ENCODE results near the gene WDFY4.

DNA sequence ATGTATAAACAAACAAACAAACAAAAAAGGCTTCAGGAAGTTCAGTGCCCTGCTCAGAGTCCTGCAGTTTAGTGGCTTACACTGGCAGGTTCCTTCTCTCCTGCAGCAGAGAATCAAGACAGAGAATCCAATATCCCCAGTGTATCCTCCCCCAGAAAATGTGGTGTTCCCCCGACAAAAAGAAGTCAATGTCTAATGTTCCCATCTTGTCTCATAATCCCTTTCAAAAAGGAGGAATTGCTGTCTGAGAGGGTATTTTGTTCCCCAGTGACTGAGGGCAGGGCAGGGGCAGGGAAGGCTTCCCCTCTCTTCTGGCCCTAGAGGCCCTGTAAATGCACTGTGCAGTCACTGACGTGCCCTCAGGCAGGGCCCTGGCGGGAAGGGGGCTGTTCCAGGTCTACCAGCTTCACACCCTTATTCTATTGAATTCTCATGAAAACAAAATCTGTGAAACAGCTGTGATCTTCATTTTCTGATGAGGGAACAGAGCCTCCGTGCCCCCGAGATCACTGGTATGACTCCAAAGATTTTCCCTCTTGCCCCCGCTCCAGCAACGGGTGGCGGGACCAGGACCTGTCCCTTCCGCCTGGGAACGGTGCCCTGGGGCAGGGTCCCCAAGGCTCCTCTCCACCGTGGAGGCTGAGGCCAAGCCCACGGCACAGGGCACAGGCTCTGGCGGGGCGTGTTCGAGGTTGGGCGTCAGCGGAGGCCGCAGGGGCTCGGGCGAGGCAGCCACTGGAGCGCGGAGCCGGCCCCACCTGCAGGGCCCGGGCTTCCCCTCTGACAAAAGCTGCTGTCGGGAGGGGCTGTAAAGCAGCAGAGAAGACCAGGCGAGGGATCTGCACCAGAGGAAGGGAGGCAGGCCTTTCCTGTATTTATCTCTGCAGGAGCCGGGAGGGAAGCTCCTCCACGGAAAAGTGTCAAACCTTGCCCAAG, 13.4 kb upstream of the WDFY4 start:
- TF ChIP-seq NFRKB (IDR thresholded peaks at IDR 0.05) (no peak), TARDBP (IDR thresholded peaks at IDR 0.05) (no peak), FOXM1 (IDR thresholded peaks at IDR 0.05; ENCODE audit: borderline replicate concordance) (no peak)

All from HEK293T (cell line).